ENCODE data around the gene LRRC34. TPM values are rescaled to one million over a fixed set of nuclear protein-coding genes. Genes with fewer than 3 reads are reported as not detected.

The LRRC34 gene
- total and polyA plus RNA-seq, 9 of the 15 experiments (the other 6 are each of a cell fraction or from before 2014, with no cell fraction given), result 0.17 to 0.30 TPM; not detected in 7

DNA sequence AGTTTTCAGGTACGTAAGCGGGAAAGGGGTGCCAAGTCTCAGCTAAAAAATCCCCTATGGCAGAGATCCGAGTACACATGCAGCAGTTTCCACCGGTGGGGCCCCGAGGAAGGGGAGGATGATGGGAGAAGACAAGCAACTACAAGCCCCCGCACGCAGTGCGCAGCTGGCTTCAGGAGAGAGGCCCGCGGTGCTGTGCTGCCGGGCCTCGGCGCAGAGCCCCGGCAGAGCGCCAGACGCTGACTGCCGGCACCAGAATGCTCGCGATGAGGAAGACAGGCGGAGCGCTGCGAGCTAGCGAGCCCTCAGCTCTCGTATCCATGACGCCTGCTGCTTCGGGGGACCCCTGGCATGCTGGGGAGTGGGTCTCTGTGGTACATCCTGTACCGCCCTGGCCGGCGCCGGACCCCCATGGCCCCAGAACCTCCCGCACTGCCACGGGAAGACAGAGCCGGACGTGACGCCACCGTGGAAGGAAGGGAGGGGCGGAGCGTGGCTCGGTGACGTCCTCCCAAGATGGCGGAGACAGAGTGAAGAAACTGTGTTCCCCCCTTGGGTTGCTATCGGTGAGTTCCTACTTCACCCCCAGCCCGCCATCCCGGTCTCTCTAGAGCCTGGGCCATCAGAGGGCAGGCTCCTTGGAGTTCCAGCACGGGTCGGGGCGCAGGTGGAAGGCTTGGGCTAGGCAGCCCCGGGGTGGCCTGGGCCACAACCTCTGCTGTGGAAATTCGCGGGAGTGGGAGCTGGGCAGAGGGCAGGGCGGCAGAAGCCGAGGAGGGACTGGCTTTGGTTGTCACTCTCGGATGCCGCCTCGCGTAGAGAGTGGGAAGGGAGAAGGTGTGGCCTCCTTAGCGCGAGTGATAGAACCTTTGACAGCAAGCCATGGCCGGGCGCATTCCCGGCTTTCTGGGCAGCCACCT is 39.5 kb downstream of the LRRC34 start, which contains the start of gene MYNN (continued):
- TF ChIP-seq BMI1 (IDR thresholded peaks at IDR 0.05; ENCODE audit: low read length), result no peak
- no peak for TF ChIP-seq ZNF445 (CRISPR knock-in tag; IDR thresholded peaks at IDR 0.05; ENCODE audit: low read depth)
- TF ChIP-seq KLF6 (CRISPR knock-in tag; IDR thresholded peaks at IDR 0.05; ENCODE audit: borderline replicate concordance), result 0 out of 2 replicates have a peak, but pooled peaks have one; percentile 40
- TF ChIP-seq, protein P1, sequence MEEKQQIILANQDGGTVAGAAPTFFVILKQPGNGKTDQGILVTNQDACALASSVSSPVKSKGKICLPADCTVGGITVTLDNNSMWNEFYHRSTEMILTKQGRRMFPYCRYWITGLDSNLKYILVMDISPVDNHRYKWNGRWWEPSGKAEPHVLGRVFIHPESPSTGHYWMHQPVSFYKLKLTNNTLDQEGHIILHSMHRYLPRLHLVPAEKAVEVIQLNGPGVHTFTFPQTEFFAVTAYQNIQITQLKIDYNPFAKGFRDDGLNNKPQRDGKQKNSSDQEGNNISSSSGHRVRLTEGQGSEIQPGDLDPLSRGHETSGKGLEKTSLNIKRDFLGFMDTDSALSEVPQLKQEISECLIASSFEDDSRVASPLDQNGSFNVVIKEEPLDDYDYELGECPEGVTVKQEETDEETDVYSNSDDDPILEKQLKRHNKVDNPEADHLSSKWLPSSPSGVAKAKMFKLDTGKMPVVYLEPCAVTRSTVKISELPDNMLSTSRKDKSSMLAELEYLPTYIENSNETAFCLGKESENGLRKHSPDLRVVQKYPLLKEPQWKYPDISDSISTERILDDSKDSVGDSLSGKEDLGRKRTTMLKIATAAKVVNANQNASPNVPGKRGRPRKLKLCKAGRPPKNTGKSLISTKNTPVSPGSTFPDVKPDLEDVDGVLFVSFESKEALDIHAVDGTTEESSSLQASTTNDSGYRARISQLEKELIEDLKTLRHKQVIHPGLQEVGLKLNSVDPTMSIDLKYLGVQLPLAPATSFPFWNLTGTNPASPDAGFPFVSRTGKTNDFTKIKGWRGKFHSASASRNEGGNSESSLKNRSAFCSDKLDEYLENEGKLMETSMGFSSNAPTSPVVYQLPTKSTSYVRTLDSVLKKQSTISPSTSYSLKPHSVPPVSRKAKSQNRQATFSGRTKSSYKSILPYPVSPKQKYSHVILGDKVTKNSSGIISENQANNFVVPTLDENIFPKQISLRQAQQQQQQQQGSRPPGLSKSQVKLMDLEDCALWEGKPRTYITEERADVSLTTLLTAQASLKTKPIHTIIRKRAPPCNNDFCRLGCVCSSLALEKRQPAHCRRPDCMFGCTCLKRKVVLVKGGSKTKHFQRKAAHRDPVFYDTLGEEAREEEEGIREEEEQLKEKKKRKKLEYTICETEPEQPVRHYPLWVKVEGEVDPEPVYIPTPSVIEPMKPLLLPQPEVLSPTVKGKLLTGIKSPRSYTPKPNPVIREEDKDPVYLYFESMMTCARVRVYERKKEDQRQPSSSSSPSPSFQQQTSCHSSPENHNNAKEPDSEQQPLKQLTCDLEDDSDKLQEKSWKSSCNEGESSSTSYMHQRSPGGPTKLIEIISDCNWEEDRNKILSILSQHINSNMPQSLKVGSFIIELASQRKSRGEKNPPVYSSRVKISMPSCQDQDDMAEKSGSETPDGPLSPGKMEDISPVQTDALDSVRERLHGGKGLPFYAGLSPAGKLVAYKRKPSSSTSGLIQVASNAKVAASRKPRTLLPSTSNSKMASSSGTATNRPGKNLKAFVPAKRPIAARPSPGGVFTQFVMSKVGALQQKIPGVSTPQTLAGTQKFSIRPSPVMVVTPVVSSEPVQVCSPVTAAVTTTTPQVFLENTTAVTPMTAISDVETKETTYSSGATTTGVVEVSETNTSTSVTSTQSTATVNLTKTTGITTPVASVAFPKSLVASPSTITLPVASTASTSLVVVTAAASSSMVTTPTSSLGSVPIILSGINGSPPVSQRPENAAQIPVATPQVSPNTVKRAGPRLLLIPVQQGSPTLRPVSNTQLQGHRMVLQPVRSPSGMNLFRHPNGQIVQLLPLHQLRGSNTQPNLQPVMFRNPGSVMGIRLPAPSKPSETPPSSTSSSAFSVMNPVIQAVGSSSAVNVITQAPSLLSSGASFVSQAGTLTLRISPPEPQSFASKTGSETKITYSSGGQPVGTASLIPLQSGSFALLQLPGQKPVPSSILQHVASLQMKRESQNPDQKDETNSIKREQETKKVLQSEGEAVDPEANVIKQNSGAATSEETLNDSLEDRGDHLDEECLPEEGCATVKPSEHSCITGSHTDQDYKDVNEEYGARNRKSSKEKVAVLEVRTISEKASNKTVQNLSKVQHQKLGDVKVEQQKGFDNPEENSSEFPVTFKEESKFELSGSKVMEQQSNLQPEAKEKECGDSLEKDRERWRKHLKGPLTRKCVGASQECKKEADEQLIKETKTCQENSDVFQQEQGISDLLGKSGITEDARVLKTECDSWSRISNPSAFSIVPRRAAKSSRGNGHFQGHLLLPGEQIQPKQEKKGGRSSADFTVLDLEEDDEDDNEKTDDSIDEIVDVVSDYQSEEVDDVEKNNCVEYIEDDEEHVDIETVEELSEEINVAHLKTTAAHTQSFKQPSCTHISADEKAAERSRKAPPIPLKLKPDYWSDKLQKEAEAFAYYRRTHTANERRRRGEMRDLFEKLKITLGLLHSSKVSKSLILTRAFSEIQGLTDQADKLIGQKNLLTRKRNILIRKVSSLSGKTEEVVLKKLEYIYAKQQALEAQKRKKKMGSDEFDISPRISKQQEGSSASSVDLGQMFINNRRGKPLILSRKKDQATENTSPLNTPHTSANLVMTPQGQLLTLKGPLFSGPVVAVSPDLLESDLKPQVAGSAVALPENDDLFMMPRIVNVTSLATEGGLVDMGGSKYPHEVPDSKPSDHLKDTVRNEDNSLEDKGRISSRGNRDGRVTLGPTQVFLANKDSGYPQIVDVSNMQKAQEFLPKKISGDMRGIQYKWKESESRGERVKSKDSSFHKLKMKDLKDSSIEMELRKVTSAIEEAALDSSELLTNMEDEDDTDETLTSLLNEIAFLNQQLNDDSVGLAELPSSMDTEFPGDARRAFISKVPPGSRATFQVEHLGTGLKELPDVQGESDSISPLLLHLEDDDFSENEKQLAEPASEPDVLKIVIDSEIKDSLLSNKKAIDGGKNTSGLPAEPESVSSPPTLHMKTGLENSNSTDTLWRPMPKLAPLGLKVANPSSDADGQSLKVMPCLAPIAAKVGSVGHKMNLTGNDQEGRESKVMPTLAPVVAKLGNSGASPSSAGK (IDR thresholded peaks at IDR 0.05), result no peak
- TF ChIP-seq SP2 (IDR thresholded peaks at IDR 0.05; ENCODE audit: extremely low read depth, low read depth, low read length, poor library complexity, severe bottlenecking), result no peak
- TF ChIP-seq, protein P2, sequence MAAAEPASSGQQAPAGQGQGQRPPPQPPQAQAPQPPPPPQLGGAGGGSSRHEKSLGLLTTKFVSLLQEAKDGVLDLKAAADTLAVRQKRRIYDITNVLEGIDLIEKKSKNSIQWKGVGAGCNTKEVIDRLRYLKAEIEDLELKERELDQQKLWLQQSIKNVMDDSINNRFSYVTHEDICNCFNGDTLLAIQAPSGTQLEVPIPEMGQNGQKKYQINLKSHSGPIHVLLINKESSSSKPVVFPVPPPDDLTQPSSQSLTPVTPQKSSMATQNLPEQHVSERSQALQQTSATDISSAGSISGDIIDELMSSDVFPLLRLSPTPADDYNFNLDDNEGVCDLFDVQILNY (CRISPR knock-in tag; IDR thresholded peaks at IDR 0.05), result peak; percentile 61; the same call in 1 of the 2 replicates
- no peak for TF ChIP-seq ETS2 (tag; IDR thresholded peaks at IDR 0.05; ENCODE audit: borderline replicate concordance, poor library complexity, severe bottlenecking)
- TF ChIP-seq, protein P3, sequence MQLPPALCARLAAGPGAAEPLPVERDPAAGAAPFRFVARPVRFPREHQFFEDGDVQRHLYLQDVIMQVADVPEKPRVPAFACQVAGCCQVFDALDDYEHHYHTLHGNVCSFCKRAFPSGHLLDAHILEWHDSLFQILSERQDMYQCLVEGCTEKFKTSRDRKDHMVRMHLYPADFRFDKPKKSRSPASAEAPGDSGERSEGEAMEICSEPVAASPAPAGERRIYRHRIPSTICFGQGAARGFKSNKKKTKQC (CRISPR knock-in tag; IDR thresholded peaks at IDR 0.05), result peak; percentile 47; the same call in 1 of the 2 replicates
- no peak; the same call in 1 of the 2 replicates for TF ChIP-seq ZC3H4 (CRISPR knock-in tag; IDR thresholded peaks at IDR 0.05; ENCODE audit: borderline replicate concordance)
- TF ChIP-seq ZFX (CRISPR knock-in tag; IDR thresholded peaks at IDR 0.05), result peak; percentile 94
- no peak for TF ChIP-seq DMBX1 (CRISPR knock-in tag; IDR thresholded peaks at IDR 0.05; ENCODE audit: borderline replicate concordance)
- no peak for TF ChIP-seq XRCC4 (IDR thresholded peaks at IDR 0.05; ENCODE audit: extremely low read depth, insufficient read depth, insufficient read length)
